H7 (cell line): Measurements from ENCODE around the gene GSK3A. TPM values are rescaled to one million over a fixed set of nuclear protein-coding genes. Genes with fewer than 3 reads are reported as not detected.

Source experiments
- DNase-seq: peaks from one replicate; pipeline ENCODE4 v3.0.0; 2012
- H3K27me3 ChIP-seq: 2 replicates; pipeline ENCODE4 v1.6.0; 2011; ENCODE audit warnings: mild to moderate bottlenecking, low read length; ENCODE audit not compliant: control insufficient read depth, insufficient read depth
- H3K36me3 ChIP-seq: replicated peaks from 2 replicates; pipeline ENCODE4 v1.5.1; 2011; ENCODE audit warnings: low read length; ENCODE audit not compliant: control insufficient read depth, insufficient read depth
- H3K4me3 ChIP-seq: 2 replicates; pipeline ENCODE4 v1.5.1; 2011; ENCODE audit warnings: low read depth, mild to moderate bottlenecking, control low read depth, low read length, moderate library complexity; ENCODE audit not compliant: insufficient read depth
- total RNA-seq: library from RNA; depleted of rRNA; stranded (reverse); fragments of >200 nt; shearing (Covaris generic); gene quantifications from 2 replicates; pipeline ENCODE4 v1.2.3, GENCODE V29; 2014

Gene GSK3A
- total RNA-seq, 1 experiment from 2014 or later: 40.4 TPM

GRCh38 chr19:42239544-42240220, 2.7 kb downstream of the GSK3A start:
- H3K27me3 ChIP-seq: no peaks in the 10 kb centered on the region

GRCh38 chr19:42235181-42235580, 7.2 kb downstream of the GSK3A start:
- H3K27me3 ChIP-seq: no peaks in the 10 kb centered on the region
- no peak for DNase-seq
- H3K36me3 ChIP-seq: peaks cover 34% of the 10 kb centered on the region
- no peak overlapping the region for H3K4me3 ChIP-seq

More at GRCh38 chr19:42239544-42240220, 2.7 kb downstream of the GSK3A start:
- H3K4me3 ChIP-seq: no peak overlapping the region
- peaks cover 12% of the 10 kb centered on the region for H3K36me3 ChIP-seq
- no peak for DNase-seq

- Histone ChIP-seq H3K4me3 (no peak overlapping the region), H3K27me3 (no peaks in the 10 kb centered on the region), H3K36me3 (peaks cover 36% of the 10 kb centered on the region)
- DNase-seq: no peak
These were observed 8.0 kb downstream of the GSK3A start for GRCh38 chr19:42234364-42234763.

- peaks cover 36% of the 10 kb centered on the region for H3K36me3 ChIP-seq
These were observed 8.6 kb downstream of the GSK3A start for GRCh38 chr19:42233678-42234292.

GRCh38 chr19:42233106-42233505, 9.3 kb downstream of the GSK3A start:
- no peak overlapping the region for H3K4me3 ChIP-seq
- DNase-seq: peak; percentile 79
- H3K36me3 ChIP-seq: peaks cover 36% of the 10 kb centered on the region
- no peaks in the 10 kb centered on the region for H3K27me3 ChIP-seq

More at GRCh38 chr19:42233678-42234292, 8.6 kb downstream of the GSK3A start:
- no peaks in the 10 kb centered on the region for H3K27me3 ChIP-seq
- H3K4me3 ChIP-seq: no peak overlapping the region
- DNase-seq: no peak

- peaks cover 36% of the 10 kb centered on the region for H3K36me3 ChIP-seq
- H3K27me3 ChIP-seq: no peaks in the 10 kb centered on the region
- H3K4me3 ChIP-seq: no peak overlapping the region
- no peak for DNase-seq
These were observed 10.0 kb downstream of the GSK3A start for GRCh38 chr19:42232435-42232834.

- Histone ChIP-seq H3K4me3 (no peak overlapping the region), H3K36me3 (peaks cover 40% of the 10 kb centered on the region), H3K27me3 (no peaks in the 10 kb centered on the region)
- DNase-seq: no peak
These were observed 11.8 kb downstream of the GSK3A start for GRCh38 chr19:42230571-42230970.

GRCh38 chr19:42229855-42230351, 12.5 kb downstream of the GSK3A start:
- Histone ChIP-seq H3K4me3 (no peak overlapping the region), H3K36me3 (peaks cover 41% of the 10 kb centered on the region), H3K27me3 (no peaks in the 10 kb centered on the region)
- DNase-seq: no peak

GRCh38 chr19:42229301-42229854, 13.0 kb downstream of the GSK3A start:
- Histone ChIP-seq H3K36me3 (peaks cover 45% of the 10 kb centered on the region), H3K27me3 (no peaks in the 10 kb centered on the region), H3K4me3 (no peak overlapping the region)
- peak; percentile 65 for DNase-seq

- Histone ChIP-seq H3K27me3 (no peaks in the 10 kb centered on the region), H3K4me3 (no peak overlapping the region), H3K36me3 (peaks cover 41% of the 10 kb centered on the region)
- no peak for DNase-seq
These were observed 13.8 kb downstream of the GSK3A start for GRCh38 chr19:42228641-42229040.

GRCh38 chr19:42226886-42227285, 15.5 kb downstream of the GSK3A start:
- no peaks in the 10 kb centered on the region for H3K27me3 ChIP-seq
- no peak for DNase-seq
- H3K36me3 ChIP-seq: peaks cover 29% of the 10 kb centered on the region
- H3K4me3 ChIP-seq: no peak overlapping the region

GRCh38 chr19:42225718-42226292, 16.6 kb downstream of the GSK3A start:
- DNase-seq: no peak
- Histone ChIP-seq H3K36me3 (peaks cover 26% of the 10 kb centered on the region), H3K27me3 (no peaks in the 10 kb centered on the region), H3K4me3 (no peak overlapping the region)

GRCh38 chr19:42224940-42225717, 17.3 kb downstream of the GSK3A start:
- no peaks in the 10 kb centered on the region for H3K27me3 ChIP-seq
- no peak for DNase-seq
- H3K4me3 ChIP-seq: no peak overlapping the region
- H3K36me3 ChIP-seq: peaks cover 25% of the 10 kb centered on the region

GRCh38 chr19:42220751-42221097, 21.7 kb downstream of the GSK3A start:
- Histone ChIP-seq H3K4me3 (peak overlapping the region; percentile 92), H3K27me3 (no peaks in the 10 kb centered on the region), H3K36me3 (peaks cover 10% of the 10 kb centered on the region)
- no peak for DNase-seq
